Muscle of arm (tissue), 14 donors: ENCODE measurements around the gene TMED5. TPM values are rescaled to one million over a fixed set of nuclear protein-coding genes. Genes with fewer than 3 reads are reported as not detected.
A peak's percentile ranks its signal among the peaks of the same experiment; 100 is the strongest.
"Not testable (repeated sequence)": the region's sequence is repeated elsewhere in the genome, so short reads cannot be mapped to it uniquely, and the experiment has no call there.

ENCODE experiments used
- DNase-seq: peaks from one replicate; pipeline ENCODE4 v3.0.0-alpha.2; 2013
- long read RNA-seq, 11 donors: transcript quantifications; one replicate each; lab custom pipeline, GENCODE V29; 2026
- polyA plus RNA-seq, 12 donors: library from polyadenylated mRNA; unstranded; fragments of 120-200 nt; gene quantifications; one replicate each; pipeline ENCODE4 v1.2.1, GENCODE V29; 2013; ENCODE audit not compliant: insufficient read length in 12 of 12

Gene TMED5
- 10 to 100 TPM in 11 of 12 donors, not detected in 1; 25.9 to 47.3 (median 30.6) TPM for polyA plus RNA-seq
- long read RNA-seq, donor 1, full-length matches to known transcripts, result 27 of 27 reads
- long read RNA-seq, donor 1, partial matches to known transcripts, result 0 of 27 reads
- long read RNA-seq, donor 1, other reads (novel, unspliced or antisense), result 0 of 27 reads
- long read RNA-seq, donor 2, full-length matches to known transcripts, result 12 of 12 reads
- long read RNA-seq, donor 2, partial matches to known transcripts, result 0 of 12 reads
- long read RNA-seq, donor 2, other reads (novel, unspliced or antisense), result 0 of 12 reads
- long read RNA-seq, donor 3, full-length matches to known transcripts, result 8 of 8 reads
- long read RNA-seq, donor 3, partial matches to known transcripts, result 0 of 8 reads
- long read RNA-seq, donor 3, other reads (novel, unspliced or antisense), result 0 of 8 reads
- long read RNA-seq, donor 4, full-length matches to known transcripts, result 4 of 4 reads
- long read RNA-seq, donor 4, partial matches to known transcripts, result 0 of 4 reads
- long read RNA-seq, donor 4, other reads (novel, unspliced or antisense), result 0 of 4 reads
- long read RNA-seq, donor 5, full-length matches to known transcripts, result 18 of 18 reads
- long read RNA-seq, donor 5, partial matches to known transcripts, result 0 of 18 reads
- long read RNA-seq, donor 5, other reads (novel, unspliced or antisense), result 0 of 18 reads
- long read RNA-seq, donor 6, full-length matches to known transcripts, result 12 of 12 reads
- long read RNA-seq, donor 6, partial matches to known transcripts, result 0 of 12 reads
- long read RNA-seq, donor 6, other reads (novel, unspliced or antisense), result 0 of 12 reads
- long read RNA-seq, donor 7, full-length matches to known transcripts, result 6 of 6 reads
- long read RNA-seq, donor 7, partial matches to known transcripts, result 0 of 6 reads
- long read RNA-seq, donor 7, other reads (novel, unspliced or antisense), result 0 of 6 reads
- long read RNA-seq, donor 8, full-length matches to known transcripts, result 20 of 20 reads
- long read RNA-seq, donor 8, partial matches to known transcripts, result 0 of 20 reads
- long read RNA-seq, donor 8, other reads (novel, unspliced or antisense), result 0 of 20 reads
- long read RNA-seq, donor 9, full-length matches to known transcripts, result 5 of 5 reads
- long read RNA-seq, donor 9, partial matches to known transcripts, result 0 of 5 reads
- long read RNA-seq, donor 9, other reads (novel, unspliced or antisense), result 0 of 5 reads
- long read RNA-seq, donor 10, full-length matches to known transcripts, result 7 of 7 reads
- long read RNA-seq, donor 10, partial matches to known transcripts, result 0 of 7 reads
- long read RNA-seq, donor 10, other reads (novel, unspliced or antisense), result 0 of 7 reads
- long read RNA-seq, donor 11, full-length matches to known transcripts, result 12 of 12 reads
- long read RNA-seq, donor 11, partial matches to known transcripts, result 0 of 12 reads
- long read RNA-seq, donor 11, other reads (novel, unspliced or antisense), result 0 of 12 reads

DNA sequence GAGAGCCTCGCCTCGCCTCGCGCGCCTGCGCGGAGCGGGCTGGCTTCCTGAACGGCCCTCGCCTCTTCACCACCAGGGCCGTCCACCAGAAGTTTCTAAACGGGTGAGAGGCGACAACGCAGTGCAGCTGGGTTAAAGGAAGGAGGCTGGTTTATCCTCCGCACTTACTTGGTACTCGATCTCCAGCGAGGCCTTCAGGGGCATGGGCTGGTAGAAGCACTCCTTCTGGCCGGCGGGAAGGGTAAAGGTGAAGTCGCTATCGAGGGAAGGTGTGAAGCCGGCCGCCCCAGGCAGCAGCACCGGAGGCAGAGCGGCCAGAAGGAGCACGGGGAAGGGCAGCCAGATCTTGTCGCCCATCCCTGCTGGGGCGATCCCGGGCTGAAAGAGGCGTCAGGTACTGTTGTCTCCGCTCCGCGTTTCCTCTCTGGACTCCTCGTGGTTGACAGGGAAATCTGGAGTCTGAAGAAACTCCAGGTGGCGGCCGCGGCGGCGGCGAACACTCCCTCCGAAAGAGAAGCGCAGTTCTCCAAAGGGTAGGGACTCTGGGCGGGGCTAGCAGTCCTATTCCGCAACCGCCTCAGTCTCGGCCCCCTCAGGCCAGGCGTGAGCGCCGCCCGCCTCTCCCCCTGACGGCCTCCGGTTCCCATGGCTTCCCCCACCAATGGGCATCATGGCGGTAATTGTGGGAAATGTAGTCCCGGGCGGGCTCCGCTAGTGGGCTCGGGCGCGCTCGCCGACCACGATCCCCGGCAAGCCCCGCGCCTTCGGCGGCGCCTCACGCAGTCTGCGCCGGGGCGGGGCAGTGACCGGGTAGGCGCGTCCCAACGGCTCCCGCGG lies at the start of gene TMED5:
TSS of gene TMED5 (minus strand) at position 528 of the 837 bp plus-strand sequence. CDS start at position 357, 171 bp downstream.
- DNase-seq, result peak; percentile 97

DNA sequence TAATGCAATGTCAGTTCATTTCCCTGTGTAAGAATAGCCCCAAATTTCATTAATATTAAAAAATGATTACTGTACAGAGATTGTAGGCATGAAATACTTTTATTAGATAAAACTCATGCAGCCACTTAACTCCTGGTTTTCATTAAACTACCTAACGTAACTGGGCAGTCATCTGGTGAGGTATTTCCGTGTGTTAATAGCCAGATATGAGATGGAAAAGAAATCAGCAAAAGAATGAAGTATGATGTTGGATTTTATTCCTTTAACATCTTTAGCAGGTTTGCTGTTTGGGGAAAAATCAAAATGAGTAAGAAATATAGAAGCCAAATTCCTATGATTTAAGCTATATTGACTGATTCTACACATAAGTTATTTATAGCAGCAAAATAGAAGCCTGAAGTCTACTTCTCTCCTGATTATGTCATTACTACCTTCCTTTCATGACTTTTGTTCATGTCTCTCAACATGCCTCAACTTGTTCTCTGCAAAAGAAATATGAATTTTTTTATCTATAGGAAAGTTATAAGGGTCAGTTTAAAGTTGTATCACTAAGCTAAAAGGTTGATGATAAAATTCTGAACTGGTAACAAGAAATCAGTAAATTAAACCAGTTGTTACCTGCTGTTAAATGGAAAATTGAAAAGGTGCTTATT lies 42.9 kb upstream of the TMED5 start:
- DNase-seq, result peak; percentile 21

DNA sequence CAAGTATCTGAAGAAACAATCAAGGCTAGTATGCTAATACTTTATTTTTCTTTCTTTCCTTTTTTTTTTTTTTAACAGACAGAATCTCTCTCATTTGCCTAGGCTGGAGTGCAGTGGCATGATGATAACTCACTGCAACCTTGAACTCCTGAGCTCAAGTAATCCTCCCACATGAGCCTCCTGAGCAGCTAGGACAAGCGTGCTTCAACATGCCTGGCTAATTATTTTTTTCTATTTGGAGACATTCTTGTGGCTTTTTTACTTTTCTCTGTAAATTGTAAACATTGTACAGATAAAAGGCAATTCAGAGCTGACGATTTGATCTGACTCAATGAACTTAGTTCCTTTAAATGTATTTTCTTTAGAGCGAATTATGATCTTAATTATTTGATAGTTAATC lies 41.7 kb upstream of the TMED5 start:
- DNase-seq, result no peak

DNA sequence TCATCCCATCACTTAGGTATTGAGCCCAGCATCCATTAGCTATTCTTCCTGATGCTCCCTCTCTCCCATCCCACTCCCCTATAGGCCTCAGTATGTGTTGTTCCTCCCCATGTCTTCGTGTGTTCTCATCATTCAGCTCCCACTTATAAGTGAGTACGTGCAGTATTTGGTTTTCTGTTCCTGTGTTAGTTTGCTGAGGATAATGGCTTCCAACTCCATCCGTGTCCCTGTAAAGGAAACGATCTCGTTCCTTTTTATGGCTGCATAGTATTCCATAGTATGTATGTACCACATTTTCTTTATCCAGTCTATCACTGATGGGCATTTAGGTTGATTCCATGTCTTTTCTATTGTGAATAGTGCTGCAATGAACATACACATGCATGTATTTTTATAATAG lies 40.5 kb upstream of the TMED5 start:
- DNase-seq, result not testable (repeated sequence)

DNA sequence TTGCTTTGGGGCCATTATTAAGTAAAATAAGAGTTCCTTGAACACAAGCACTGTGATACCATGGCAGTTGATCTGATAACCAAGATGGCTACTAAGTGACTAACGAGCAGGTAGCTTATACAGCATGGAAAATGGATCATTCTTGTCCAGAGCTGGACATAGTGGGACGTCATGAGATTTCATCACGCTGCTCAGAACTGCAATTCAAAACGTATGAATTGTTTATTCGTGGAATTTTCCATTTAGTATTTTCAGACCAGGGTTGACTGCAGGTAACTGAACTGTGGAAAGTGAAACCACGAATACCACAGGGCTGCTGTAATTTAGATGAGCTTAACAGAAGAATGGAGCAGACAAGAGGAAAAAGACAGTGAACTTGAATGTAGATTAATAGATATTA lies 39.2 kb upstream of the TMED5 start:
- no peak for DNase-seq

DNA sequence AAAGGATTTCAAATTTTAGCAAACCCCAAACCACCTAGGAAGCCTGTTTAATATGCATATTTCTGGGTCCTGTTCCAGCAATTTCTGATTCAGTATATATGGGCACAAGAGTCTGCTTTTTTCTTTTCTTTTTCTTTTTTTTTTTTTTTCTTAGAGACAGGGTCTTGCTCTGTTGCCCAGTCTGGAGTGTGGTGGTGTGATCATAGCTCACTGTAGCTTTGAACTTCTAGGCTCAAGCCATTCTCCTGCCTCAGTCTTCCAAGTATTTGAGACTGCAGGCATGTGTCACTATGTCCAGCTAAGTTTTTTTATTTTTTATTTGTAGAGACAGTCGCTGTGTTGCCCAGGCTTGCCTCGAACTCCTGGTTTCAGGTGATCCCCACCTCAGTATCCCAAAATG lies 35.1 kb upstream of the TMED5 start:
- no peak for DNase-seq

DNA sequence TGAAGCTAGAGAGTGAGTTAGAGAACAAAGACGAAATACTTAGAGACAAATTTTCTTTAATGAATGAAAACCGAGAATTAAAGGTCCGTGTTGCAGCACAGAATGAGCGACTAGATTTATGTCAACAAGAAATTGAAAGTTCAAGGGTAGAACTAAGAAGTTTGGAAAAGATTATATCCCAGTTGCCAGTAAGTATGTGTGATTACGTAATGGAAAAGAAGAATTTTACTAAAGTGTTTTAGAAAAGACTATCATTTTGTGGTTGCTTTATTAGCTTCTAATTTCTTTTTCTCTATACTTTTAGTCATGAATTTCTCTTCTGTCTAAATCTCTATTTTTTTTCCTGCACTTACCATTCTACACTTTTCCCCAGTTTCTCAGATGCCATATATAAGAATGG lies 27.0 kb upstream of the TMED5 start:
- no peak for DNase-seq

DNA sequence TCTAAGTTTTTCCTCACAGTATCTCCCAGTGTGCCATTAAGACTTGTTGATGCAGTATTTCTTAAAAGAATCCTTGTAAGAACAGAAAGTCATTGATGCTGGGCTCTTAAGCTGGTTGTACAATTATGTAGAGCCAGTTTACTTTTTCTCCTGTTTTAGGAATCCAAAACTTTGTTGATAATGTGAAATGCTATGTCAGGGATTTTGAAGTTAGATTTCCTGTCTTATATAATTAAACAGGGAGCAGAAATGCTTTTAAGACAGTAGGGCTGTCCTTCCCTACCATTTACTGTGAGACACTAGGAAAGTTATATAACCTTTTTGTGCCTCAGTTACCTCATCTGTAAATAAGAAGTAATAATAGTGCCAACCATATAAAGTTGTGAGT lies 26.3 kb upstream of the TMED5 start:
- no peak for DNase-seq

DNA sequence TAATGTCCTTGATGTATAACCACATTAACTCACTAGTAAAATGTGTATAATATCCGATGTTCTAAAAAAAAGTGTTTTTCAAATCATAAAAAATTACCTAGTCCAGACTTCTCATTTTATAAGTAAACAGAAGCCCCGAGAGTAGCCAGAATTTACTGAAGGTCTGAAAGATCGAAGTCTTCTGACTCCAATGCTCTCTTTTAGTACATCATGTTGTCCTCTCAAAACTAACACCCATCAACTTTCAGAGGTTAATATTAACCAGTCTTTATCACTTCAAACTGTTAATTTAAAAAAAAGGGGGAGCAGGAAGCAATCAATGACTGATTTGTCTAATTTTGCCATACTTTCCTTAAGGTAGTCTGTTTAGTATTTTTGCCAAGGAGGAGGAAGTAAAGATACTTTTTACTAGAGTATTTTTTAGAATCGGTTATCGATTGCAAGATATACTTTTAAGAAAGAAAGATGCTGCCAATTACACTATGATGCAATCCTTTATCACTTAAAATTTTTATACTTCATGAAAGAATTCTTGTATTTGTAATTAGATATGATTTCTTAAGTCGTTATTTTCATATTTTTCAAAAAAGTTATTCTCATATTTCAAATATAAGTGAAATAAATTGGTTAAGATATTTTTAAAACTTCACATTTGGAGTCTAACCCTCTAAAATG lies 25.8 kb upstream of the TMED5 start:
- DNase-seq, result no peak

DNA sequence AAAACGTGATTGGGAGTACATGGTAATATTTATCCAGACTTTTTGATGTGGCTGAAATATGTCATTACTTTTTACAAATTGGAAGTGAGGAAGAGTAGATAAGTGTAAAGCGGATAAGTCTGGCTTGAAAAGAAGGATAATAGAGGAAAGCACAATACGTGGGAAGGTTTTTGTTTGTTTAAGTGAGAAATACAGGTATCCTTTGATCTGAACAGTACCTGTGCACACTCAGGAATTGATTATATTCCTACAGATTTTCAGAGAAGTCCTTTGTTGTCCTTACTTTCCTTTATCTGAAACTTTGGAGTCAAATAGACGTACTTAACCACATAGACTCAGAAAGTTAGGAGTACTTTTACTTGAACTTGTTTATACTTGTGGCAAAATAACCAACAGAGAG lies 20.5 kb upstream of the TMED5 start:
- DNase-seq, result no peak

DNA sequence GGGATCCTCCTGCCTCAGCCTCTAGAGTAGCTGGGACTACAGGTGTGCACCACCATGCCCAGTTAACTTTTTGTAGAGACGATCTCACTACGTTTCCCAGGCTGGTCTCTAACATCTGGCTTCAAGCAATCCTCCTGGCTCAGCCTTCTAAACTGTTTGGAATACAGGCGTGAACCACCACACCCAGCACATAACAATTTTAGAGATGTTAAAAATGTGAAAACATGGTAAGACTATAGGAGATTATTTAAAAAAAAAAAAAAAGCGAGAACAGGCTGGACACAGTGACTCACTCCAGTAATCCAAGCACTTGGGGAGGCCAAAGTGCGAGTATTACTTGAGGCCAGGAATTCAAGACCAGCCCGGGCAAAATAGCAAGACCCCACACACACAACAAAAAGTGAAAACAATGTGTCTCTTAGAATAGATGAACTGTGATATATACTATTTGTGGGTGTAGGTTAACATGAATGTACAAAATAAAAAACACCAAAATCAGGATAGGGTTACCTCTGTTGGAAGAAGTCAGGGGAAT lies 19.9 kb upstream of the TMED5 start:
- DNase-seq, result no peak

DNA sequence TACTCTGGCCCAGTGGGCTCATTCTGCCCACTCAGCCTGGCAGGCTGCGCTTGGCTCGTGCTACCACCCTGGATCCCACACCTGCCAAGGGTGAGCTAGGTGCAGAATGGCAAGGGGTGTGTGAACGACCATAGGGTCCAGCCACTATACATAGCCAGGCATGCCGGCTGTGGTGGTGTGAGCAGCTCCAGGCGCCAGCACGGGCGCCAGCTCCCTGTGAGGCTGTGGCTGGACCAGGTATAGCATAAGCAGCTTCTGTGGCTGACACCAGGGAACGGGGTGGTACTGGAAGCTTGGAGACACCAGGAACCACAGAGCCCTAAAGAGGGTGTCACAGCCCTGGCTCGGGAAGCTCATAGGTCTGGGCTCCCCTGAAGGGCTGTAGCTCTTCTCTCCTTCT lies 18.9 kb upstream of the TMED5 start:
- no peak for DNase-seq

DNA sequence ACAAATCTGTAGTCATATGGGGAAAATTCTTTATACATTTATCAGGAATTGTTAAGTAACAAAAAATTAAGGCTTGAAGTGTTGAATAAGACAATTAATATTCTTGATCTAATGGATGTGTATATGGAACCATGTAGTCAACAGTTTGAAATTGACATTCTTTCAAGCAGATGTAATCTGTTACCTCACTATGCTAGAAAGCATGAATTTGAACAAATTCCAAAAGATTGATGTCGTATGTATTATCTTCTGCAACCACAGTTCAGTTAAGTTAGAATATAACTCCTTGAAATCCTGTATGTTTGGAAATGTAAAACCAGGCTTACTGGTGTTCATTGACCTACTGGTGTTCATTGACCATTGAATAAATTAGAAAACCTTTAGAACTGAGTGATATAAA lies 16.4 kb upstream of the TMED5 start:
- DNase-seq, result no peak

DNA sequence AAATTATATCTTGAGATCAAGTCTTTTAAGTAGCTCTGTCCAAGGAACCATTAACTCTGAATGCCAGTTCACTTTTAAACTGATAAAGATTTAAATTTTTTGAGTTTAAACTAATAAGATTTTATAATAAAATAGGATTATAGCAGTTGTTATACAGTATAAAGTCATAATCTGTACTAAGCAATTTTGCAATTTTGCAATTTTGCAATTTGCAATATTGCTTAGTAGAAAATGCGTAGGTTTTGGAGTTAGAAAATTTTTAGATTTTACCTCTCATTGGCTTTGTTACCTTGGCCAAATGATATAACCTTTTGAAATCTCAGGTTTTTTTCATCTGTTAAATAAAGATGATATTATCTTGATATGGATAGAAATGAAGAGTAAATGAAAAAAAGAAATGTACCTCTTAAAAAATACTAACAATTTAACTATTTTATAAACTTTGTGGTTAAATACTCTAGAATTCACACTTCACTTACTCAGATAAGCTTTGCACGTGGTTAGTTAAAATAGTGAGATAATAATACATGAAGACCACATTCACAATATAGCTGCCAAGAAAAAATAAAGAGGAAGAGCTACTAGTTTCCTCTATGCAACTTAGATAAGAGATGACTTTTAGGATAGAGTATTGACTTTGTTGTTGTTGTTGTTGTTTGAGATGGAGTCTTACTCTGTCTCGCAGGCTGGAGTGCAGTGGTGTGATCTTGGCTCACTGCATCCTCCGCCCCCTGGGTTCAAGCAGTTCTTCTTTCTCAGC lies 14.2 kb upstream of the TMED5 start:
- DNase-seq, result no peak

DNA sequence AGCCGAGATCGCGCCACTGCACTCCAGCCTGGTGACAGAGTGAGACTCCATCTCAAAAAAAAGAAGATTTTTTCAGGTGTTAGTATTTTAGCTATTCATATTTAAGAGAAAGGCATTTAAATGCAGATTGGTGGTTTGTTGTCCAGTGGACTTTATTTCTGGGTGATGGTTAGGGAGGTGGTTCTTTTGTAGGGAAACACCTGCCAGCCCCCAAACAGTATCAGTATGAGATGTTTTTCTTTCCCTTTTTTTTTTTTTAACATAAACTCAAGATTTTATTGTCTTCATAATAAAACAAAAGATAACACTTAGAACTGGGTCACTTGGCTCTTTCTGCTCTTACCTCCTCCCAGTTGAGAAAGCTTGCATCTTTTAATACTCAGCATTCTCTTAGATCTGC lies 10.2 kb upstream of the TMED5 start:
- DNase-seq, result no peak

DNA sequence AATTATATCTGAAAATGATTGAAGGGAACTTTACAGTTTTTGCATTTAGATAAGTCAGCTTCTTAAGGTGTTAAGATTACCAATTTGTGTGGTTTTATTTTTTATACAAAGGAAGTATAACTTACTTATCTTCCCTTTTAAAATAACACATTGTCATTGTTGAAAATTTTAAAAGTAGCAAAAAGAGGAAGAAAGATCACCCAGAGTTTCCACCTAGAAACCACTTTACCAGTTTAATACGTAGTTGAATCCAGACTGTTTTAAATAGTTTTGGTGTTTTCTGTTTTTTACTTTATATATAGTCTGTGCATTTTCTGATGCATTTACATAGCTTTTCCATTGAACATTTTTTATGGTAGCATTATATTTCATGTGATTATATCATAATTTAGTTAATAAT lies 6.5 kb upstream of the TMED5 start:
- no peak for DNase-seq

DNA sequence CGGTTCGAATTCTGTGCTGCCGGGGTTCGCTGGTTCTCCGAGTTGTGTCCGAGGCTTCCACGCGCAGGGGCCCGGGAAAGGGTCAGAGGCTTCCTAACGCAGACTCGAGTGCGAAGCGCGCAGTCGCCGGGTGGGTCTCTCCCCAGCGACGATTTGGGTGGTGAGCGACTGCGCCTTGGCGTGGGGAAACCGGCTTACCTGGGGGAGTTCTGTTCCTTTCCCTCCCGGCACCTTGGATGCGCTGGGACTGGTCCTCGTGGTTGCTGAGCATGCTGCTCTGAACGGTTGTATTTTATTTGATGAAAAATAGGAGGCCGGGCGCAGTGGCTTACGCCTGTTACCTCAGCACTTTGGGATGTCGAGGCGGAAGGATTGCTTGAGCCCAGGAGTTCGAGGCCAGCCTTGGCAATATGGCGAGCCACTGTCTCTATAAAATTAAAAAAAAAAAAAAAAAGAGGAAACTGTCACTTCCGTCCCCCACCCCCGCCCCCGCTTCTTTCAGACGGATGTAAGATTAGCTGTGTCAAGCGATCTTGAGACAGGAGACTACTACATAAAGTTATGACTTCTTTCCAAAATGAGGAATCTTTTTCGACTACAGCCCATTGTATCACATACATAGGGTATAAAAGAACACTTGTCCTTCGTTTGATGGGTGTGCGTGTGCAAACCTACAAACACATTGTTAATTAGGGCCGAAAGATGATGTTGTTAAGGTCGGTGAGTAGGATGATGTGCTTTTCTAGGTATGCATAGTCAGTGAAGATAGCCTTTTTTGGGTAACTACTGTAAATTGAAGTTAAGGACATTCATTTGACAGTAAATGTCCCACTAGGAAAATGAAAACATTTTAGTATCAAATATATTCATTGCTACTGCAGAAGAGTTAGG lies 755 bp upstream of the TMED5 start, which contains the start of gene CCDC18:
TSS of gene CCDC18 (plus strand) at position 2 of the 891 bp plus-strand sequence. CDS start 2,638 bp downstream, outside the sequence.
- DNase-seq, result no peak
